ENCODE data around the gene CEP170. TPM values are rescaled to one million over a fixed set of nuclear protein-coding genes. Genes with fewer than 3 reads are reported as not detected.
A peak's percentile ranks its signal among the peaks of the same experiment; 100 is the strongest.

CEP170 gene
- 47.0 and 65.2 TPM in 2 replicates for total RNA-seq (2014; rRNA removed; shearing (Covaris generic))

- Histone ChIP-seq H3K9me3 (replicated peaks) (no peaks in the 10 kb centered on the region), H3K36me3 (peaks cover 3% of the 10 kb centered on the region; the same call in 1 of the 2 replicates), H3K27ac (peak within 1 kb of the TSS; percentile 63), H3K27me3 (replicated peaks) (no peaks in the 10 kb centered on the region), H3K4me1 (replicated peaks) (peaks cover 13% of the 10 kb centered on the region), H3K4me3 (peak within 1 kb of the TSS; percentile 85)
- DNase-seq (ENCODE audit: low read depth in 1 of 2, low spot score in 2 of 2): peak; percentile 98 to 99
Observed at GRCh38 chr1:243254927-243255790, at the start of gene CEP170. Gene CEP170 (minus strand): TSS chr1:243255281. CDS start chr1:243225280, 30,001 bp downstream.

DNA sequence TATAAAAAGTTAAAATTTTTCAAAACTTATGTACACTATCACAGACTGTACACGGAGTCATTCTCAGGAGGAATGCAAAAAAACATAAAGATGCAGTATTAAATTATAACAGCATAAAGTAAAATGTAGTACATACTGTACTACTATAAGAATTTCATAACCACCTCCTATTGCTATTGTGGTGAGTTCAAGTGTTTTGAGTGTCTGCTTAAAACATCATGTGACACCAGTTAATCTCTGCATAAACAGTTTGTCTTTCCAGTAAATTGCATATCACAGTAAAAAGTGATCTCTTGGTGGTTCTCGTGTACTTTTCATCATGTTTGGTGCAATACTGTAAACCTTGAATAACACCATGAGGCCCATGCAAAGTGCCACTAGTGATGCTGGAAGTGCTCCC lies 46.0 kb upstream of the CEP170 start:
- no peak for DNase-seq (ENCODE audit: low read depth in 1 of 2, low spot score in 2 of 2)
- H3K4me3 ChIP-seq: no peak overlapping the region
- H3K27me3 ChIP-seq (replicated peaks): no peaks in the 10 kb centered on the region
- no peaks in the 10 kb centered on the region for H3K4me1 ChIP-seq (replicated peaks)
- H3K9me3 ChIP-seq (replicated peaks): no peaks in the 10 kb centered on the region
- no peak overlapping the region for H3K27ac ChIP-seq
- H3K36me3 ChIP-seq: peaks cover 17% of the 10 kb centered on the region

- Histone ChIP-seq H3K36me3 (peaks cover 15% of the 10 kb centered on the region), H3K9me3 (replicated peaks) (no peaks in the 10 kb centered on the region), H3K4me1 (replicated peaks) (no peaks in the 10 kb centered on the region), H3K27me3 (replicated peaks) (no peaks in the 10 kb centered on the region), H3K27ac (no peak overlapping the region), H3K4me3 (no peak overlapping the region)
- no peak for DNase-seq (ENCODE audit: low read depth in 1 of 2, low spot score in 2 of 2)
Observed at GRCh38 chr1:243299069-243299468, 44.0 kb upstream of the CEP170 start.

GRCh38 chr1:243294723-243295121 lies 39.6 kb upstream of the CEP170 start:
- no peaks in the 10 kb centered on the region for H3K9me3 ChIP-seq (replicated peaks)
- H3K4me3 ChIP-seq: no peak overlapping the region
- peaks cover 15% of the 10 kb centered on the region for H3K36me3 ChIP-seq
- H3K27me3 ChIP-seq (replicated peaks): no peaks in the 10 kb centered on the region
- DNase-seq (ENCODE audit: low read depth in 1 of 2, low spot score in 2 of 2): no peak
- H3K4me1 ChIP-seq (replicated peaks): no peaks in the 10 kb centered on the region
- no peak overlapping the region for H3K27ac ChIP-seq

- Histone ChIP-seq H3K9me3 (replicated peaks) (no peaks in the 10 kb centered on the region), H3K36me3 (peaks cover 21% of the 10 kb centered on the region), H3K4me3 (no peak overlapping the region), H3K27me3 (replicated peaks) (no peaks in the 10 kb centered on the region), H3K27ac (no peak overlapping the region), H3K4me1 (replicated peaks) (no peaks in the 10 kb centered on the region)
- DNase-seq (ENCODE audit: low read depth in 1 of 2, low spot score in 2 of 2): no peak
Observed at GRCh38 chr1:243293941-243294722, 39.1 kb upstream of the CEP170 start.

DNA sequence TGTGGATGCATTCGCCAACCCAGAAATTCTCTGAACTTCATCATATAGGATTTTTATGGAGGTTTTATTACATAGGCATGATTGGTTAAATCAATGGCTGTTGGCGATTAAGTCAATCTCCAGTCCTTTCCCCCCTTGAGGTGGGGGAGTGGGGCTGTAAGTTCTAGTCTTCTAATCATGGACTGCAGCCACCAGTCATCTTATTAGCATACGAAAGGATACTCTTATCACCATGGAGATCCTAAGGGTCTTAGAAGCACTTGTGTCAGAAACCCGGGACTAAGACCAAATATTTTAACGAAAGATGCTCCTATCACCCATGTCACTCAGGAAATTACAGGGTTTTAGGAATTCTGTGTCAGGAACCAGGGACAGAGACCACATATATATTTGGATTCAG lies 37.0 kb upstream of the CEP170 start:
- Histone ChIP-seq H3K4me1 (replicated peaks) (peaks cover 12% of the 10 kb centered on the region), H3K9me3 (replicated peaks) (no peaks in the 10 kb centered on the region), H3K36me3 (peaks cover 17% of the 10 kb centered on the region), H3K27me3 (replicated peaks) (no peaks in the 10 kb centered on the region), H3K4me3 (no peak overlapping the region), H3K27ac (no peak overlapping the region)
- no peak for DNase-seq (ENCODE audit: low read depth in 1 of 2, low spot score in 2 of 2)

DNA sequence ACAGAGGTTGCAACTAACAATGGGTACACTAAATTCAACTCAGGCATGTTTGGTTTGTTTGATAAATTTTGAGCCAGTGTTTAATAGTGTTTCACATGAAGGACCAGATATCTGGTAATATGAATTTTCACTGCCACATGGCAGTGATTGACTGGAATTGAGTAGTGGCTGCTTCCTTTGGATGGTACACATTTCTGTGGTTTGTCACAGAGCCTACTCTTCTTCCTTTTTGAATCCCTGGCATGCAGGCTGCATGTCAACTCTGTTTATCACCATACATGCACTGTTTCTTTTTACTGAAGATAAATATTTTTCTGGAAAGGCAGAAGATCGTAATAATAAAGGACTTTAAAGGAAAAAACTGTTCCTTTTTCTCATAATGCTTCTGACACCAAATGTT lies 36.2 kb upstream of the CEP170 start:
- Histone ChIP-seq H3K9me3 (replicated peaks) (no peaks in the 10 kb centered on the region), H3K36me3 (peaks cover 24% of the 10 kb centered on the region), H3K27ac (no peak overlapping the region), H3K4me3 (no peak overlapping the region), H3K27me3 (replicated peaks) (no peaks in the 10 kb centered on the region), H3K4me1 (replicated peaks) (peaks cover 15% of the 10 kb centered on the region)
- no peak for DNase-seq (ENCODE audit: low read depth in 1 of 2, low spot score in 2 of 2)

GRCh38 chr1:243288062-243288461 lies 33.0 kb upstream of the CEP170 start:
- no peak overlapping the region for H3K4me3 ChIP-seq
- H3K4me1 ChIP-seq (replicated peaks): peaks cover 15% of the 10 kb centered on the region
- H3K27ac ChIP-seq: peak overlapping the region; percentile 3; the same call in 1 of the 2 replicates
- H3K9me3 ChIP-seq (replicated peaks): no peaks in the 10 kb centered on the region
- no peaks in the 10 kb centered on the region for H3K27me3 ChIP-seq (replicated peaks)
- peaks cover 22% of the 10 kb centered on the region for H3K36me3 ChIP-seq
- DNase-seq (ENCODE audit: low read depth in 1 of 2, low spot score in 2 of 2): no peak

DNA sequence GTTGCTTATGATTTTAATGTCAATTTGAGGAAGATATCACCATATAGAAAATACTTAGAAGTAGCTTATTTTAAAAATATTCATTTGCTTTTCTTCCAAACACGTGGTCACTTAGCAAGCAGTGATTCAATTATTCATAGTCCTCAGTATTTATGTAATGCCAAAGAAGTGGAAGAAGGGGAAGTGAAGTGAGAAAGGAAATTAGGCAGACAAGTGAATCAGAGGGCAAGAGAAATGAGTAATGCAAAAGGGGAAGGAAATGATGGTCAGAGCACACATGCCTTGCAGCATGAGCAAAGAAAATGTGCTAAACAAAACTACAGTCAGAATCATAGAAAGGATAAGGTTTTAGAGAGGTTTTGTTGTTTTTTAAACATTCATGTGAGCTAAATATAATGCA lies 32.6 kb upstream of the CEP170 start:
- H3K27ac ChIP-seq: peak overlapping the region; percentile 6
- H3K36me3 ChIP-seq: peaks cover 22% of the 10 kb centered on the region
- H3K9me3 ChIP-seq (replicated peaks): no peaks in the 10 kb centered on the region
- H3K27me3 ChIP-seq (replicated peaks): no peaks in the 10 kb centered on the region
- no peak overlapping the region for H3K4me3 ChIP-seq
- DNase-seq (ENCODE audit: low read depth in 1 of 2, low spot score in 2 of 2): peak in 1 of 2 experiments; percentile 35
- H3K4me1 ChIP-seq (replicated peaks): peaks cover 15% of the 10 kb centered on the region

DNA sequence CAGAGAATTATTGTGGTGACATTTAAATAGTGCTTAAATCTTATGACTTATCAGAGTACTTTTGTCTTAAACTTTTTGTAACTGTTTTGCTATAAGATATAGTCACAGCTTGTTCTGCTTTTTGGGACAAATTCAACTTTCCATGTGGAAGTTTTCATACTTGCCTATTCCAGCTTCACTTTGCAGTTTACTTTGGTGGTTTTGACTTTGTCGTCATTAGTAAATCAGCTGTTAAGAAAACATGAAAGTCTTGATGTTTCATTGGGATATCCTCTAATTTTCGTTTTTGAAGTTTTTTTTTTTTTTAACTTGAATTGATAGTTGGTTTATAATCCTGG lies 32.0 kb upstream of the CEP170 start:
- Histone ChIP-seq H3K27ac (peak overlapping the region; percentile 6; the same call in 1 of the 2 replicates), H3K4me1 (replicated peaks) (peaks cover 15% of the 10 kb centered on the region), H3K9me3 (replicated peaks) (no peaks in the 10 kb centered on the region), H3K36me3 (peaks cover 22% of the 10 kb centered on the region), H3K27me3 (replicated peaks) (no peaks in the 10 kb centered on the region), H3K4me3 (no peak overlapping the region)
- DNase-seq (ENCODE audit: low read depth in 1 of 2, low spot score in 2 of 2): no peak

DNA sequence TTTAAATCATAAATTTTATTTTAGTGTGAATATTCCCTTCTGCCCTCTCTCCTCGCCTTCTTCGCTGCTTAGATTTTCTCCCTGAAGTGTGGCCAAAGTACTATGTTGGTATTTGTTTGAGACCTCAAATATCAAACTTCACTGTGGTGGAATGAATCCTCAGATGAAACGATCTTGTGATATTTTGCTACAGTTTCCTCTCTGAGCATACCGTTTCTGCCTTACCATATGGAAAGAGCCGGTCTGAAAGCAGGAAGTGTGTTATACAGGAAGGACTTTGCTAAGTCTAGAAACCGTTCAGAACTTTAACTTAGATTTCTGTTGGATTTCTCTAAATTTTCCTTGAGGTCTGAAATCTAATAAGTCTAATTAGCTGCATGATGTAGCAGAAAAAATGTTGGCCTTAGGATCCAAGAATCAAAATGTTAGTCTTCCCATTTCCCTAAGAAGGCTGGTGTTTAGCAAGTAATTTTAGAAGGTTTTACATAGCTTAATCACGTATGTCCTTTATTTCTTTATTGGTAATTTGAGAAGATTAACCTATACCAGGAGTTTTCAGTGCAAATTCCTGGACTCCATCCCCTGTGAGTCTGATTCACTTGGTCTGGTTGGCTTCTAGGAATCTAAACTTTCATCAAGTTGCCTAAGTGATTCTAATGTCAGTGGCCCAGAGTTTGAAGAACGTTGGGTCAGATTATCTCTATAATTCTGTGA lies 31.5 kb upstream of the CEP170 start:
- DNase-seq (ENCODE audit: low read depth in 1 of 2, low spot score in 2 of 2): no peak
- Histone ChIP-seq H3K36me3 (peaks cover 22% of the 10 kb centered on the region), H3K4me3 (no peak overlapping the region), H3K9me3 (replicated peaks) (no peaks in the 10 kb centered on the region), H3K27me3 (replicated peaks) (no peaks in the 10 kb centered on the region), H3K4me1 (replicated peaks) (peaks cover 15% of the 10 kb centered on the region), H3K27ac (0 out of 2 replicates have a peak overlapping the region, but pooled peaks have one; percentile 6)

- no peak overlapping the region for H3K4me3 ChIP-seq
- H3K36me3 ChIP-seq: peaks cover 24% of the 10 kb centered on the region
- H3K9me3 ChIP-seq (replicated peaks): no peaks in the 10 kb centered on the region
- DNase-seq (ENCODE audit: low read depth in 1 of 2, low spot score in 2 of 2): no peak
- no peaks in the 10 kb centered on the region; the same call in 1 of the 2 replicates for H3K27me3 ChIP-seq (replicated peaks)
- H3K4me1 ChIP-seq (replicated peaks): no peaks in the 10 kb centered on the region; the same call in 1 of the 2 replicates
- H3K27ac ChIP-seq: no peak overlapping the region
Observed at GRCh38 chr1:243281672-243282071, 26.6 kb upstream of the CEP170 start.

DNA sequence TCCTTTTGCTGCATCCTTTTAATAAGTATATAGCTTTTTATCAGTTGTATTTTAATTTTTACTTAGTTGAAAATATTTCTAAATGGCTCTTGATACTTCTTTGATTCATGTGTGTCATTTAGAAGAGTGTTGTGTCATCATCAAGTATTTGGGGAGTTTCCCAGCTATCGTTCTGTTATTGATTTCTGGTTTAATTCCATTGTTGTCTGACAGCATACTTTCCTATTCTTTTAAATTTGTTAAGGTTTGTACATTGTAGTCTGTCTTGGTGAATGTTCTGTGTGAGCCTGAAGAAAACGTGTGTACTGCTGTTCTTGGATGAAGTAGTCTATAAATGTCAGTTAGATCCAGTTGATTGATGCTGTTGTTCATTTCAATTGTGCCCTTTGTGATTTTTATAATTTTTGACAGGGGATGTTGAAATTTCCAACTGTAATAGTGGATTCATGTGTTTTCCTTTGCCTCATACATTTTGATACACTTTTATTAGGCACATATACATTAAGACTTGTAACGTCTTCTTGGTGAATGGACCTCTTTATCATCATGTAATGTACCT lies 25.6 kb upstream of the CEP170 start:
- Histone ChIP-seq H3K4me3 (no peak overlapping the region), H3K4me1 (replicated peaks) (no peaks in the 10 kb centered on the region), H3K27ac (no peak overlapping the region), H3K36me3 (peaks cover 17% of the 10 kb centered on the region), H3K9me3 (replicated peaks) (no peaks in the 10 kb centered on the region), H3K27me3 (replicated peaks) (no peaks in the 10 kb centered on the region; the same call in 1 of the 2 replicates)
- no peak for DNase-seq (ENCODE audit: low read depth in 1 of 2, low spot score in 2 of 2)
